ENCODE results near the gene BCL7B.
"Not testable (repeated sequence)": the region's sequence is repeated elsewhere in the genome, so short reads cannot be mapped to it uniquely, and the experiment has no call there.

BCL7B gene

GRCh38 chr7:73572767-73573186 is 15.3 kb upstream of the BCL7B start:
- no peak for DNase-seq (ENCODE audit: low read depth)

GRCh38 chr7:73570977-73571376 is 13.5 kb upstream of the BCL7B start:
- DNase-seq (ENCODE audit: low read depth): no peak

GRCh38 chr7:73570521-73570920 is 13.0 kb upstream of the BCL7B start:
- no peak for DNase-seq (ENCODE audit: low read depth)

GRCh38 chr7:73569042-73569608 is 11.6 kb upstream of the BCL7B start:
- DNase-seq (ENCODE audit: low read depth): no peak

- DNase-seq (ENCODE audit: low read depth): no peak
Observed at GRCh38 chr7:73567846-73568685, 10.6 kb upstream of the BCL7B start.

- DNase-seq (ENCODE audit: low read depth): no peak
Observed at GRCh38 chr7:73567140-73567539, 9.7 kb upstream of the BCL7B start.

GRCh38 chr7:73566431-73566830 is 8.9 kb upstream of the BCL7B start:
- not testable (repeated sequence) for DNase-seq (ENCODE audit: low read depth)

- DNase-seq (ENCODE audit: low read depth): no peak
Observed at GRCh38 chr7:73565675-73566340, 8.3 kb upstream of the BCL7B start.

- DNase-seq (ENCODE audit: low read depth): peak; percentile 63
Observed at GRCh38 chr7:73560109-73560835, 2.8 kb upstream of the BCL7B start.

- DNase-seq (ENCODE audit: low read depth): peak; percentile 58
Observed at GRCh38 chr7:73557108-73557396, 438 bp downstream of the BCL7B start.

GRCh38 chr7:73556208-73557107 is 1.0 kb downstream of the BCL7B start:
- no peak for DNase-seq (ENCODE audit: low read depth)

GRCh38 chr7:73555411-73555982 is 2.0 kb downstream of the BCL7B start:
- no peak for DNase-seq (ENCODE audit: low read depth)

- not testable (repeated sequence) for DNase-seq (ENCODE audit: low read depth)
Observed at GRCh38 chr7:73550093-73550492, 7.4 kb downstream of the BCL7B start.

- DNase-seq (ENCODE audit: low read depth): no peak
Observed at GRCh38 chr7:73549176-73549575, 8.3 kb downstream of the BCL7B start.

- DNase-seq (ENCODE audit: low read depth): no peak
Observed at GRCh38 chr7:73547841-73548240, 9.6 kb downstream of the BCL7B start.

GRCh38 chr7:73544678-73545077 is 12.8 kb downstream of the BCL7B start:
- DNase-seq (ENCODE audit: low read depth): no peak

- DNase-seq (ENCODE audit: low read depth): no peak
Observed at GRCh38 chr7:73541722-73542121, 15.8 kb downstream of the BCL7B start.

- no peak for DNase-seq (ENCODE audit: low read depth)
Observed at GRCh38 chr7:73539709-73540108, 17.8 kb downstream of the BCL7B start.

GRCh38 chr7:73538510-73538909 is 19.0 kb downstream of the BCL7B start:
- not testable (repeated sequence) for DNase-seq (ENCODE audit: low read depth)

- no peak for DNase-seq (ENCODE audit: low read depth)
Observed at GRCh38 chr7:73537051-73537450, 20.4 kb downstream of the BCL7B start.

GRCh38 chr7:73536479-73536878 is 21.0 kb downstream of the BCL7B start:
- no peak for DNase-seq (ENCODE audit: low read depth)

Data from GM04503 (cell line).